GM21576 (cell line): ENCODE results near the gene SPAG17.

Source experiments
- ATAC-seq: cut with Tn5 transposase; IDR thresholded peaks from one replicate; pipeline ENCODE4 v1.9.1; 2021; ENCODE audit warnings: mild to moderate bottlenecking, moderate library complexity; ENCODE audit not compliant: unreplicated experiment

Gene SPAG17

DNA sequence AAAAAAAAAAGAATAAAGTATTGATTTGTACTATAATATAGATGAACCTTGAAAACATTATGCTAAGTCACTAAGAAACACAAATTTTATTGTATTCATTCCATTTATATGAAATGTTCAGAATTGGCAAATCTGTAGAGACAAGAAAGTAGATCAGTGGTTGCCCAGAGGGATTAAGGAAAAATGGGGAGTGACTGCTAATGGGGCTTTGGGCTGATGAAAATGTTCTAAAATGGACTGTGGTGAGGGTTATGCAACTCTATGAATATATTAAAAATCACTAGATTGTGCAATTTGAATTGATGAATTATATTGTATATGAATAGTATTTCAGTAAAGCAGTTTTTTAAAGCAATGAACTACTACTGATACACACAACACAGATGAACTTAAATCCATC lies 265.7 kb downstream of the SPAG17 start:
- no peak for ATAC-seq

GRCh38 chr1:117911051-117911450 lies 274.0 kb downstream of the SPAG17 start:
- ATAC-seq: no peak

DNA sequence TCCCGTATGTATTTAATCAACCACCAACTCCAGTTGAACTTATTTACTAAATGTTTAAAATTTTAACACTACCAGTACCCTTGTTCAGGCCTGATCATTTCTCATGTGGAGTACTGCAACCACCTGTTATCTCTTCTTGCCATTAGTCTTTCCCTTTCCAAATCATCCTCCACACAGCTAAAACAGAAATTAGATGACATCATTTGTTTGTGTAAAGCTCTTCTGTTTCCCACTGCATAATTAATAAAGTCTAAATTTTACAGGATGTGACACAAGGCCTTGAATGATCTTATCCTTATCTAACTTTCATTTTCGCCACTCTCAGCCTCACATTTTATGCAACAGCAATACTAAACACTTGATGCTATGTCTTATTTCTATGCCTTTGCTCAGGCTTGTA lies 280.0 kb downstream of the SPAG17 start:
- ATAC-seq: no peak

- ATAC-seq: no peak
Observed at GRCh38 chr1:117904485-117904884, 280.5 kb downstream of the SPAG17 start.
